HuH-7 (cell line): ENCODE measurements around the gene MEGF8.
"Not testable (repeated sequence)": the region's sequence is repeated elsewhere in the genome, so short reads cannot be mapped to it uniquely, and the experiment has no call there.

ENCODE experiments used
- DNase-seq: peaks from one replicate; pipeline ENCODE4 v3.0.0; 2011; ENCODE audit warnings: low spot score

Gene MEGF8

GRCh38 chr19:42309686-42310085 is 15.7 kb upstream of the MEGF8 start:
- DNase-seq: no peak

GRCh38 chr19:42311657-42312056 is 13.8 kb upstream of the MEGF8 start:
- peak; percentile 81 for DNase-seq

- no peak for DNase-seq
These were observed 13.1 kb upstream of the MEGF8 start for GRCh38 chr19:42312370-42312769.

GRCh38 chr19:42313096-42313839 is 12.2 kb upstream of the MEGF8 start, which contains the start of gene TMEM145:
Gene TMEM145, plus strand, starts transcription at chr19:42313309. Its CDS starts 68 bp downstream, at chr19:42313377.
- DNase-seq: peak; percentile 93

GRCh38 chr19:42313840-42314755 is 11.3 kb upstream of the MEGF8 start:
- no peak for DNase-seq

GRCh38 chr19:42315024-42315423 is 10.4 kb upstream of the MEGF8 start:
- no peak for DNase-seq

- DNase-seq: no peak
These were observed 8.9 kb upstream of the MEGF8 start for GRCh38 chr19:42316223-42317211.

- DNase-seq: no peak
These were observed 7.9 kb upstream of the MEGF8 start for GRCh38 chr19:42317535-42317934.

- DNase-seq: no peak
These were observed 3.1 kb upstream of the MEGF8 start for GRCh38 chr19:42322305-42322704.

GRCh38 chr19:42323473-42323851 is 2.0 kb upstream of the MEGF8 start:
- DNase-seq: no peak

- DNase-seq: no peak
These were observed 1.4 kb upstream of the MEGF8 start for GRCh38 chr19:42323852-42324654.

GRCh38 chr19:42324655-42325307 is 654 bp upstream of the MEGF8 start:
- DNase-seq: no peak

GRCh38 chr19:42325896-42326771 is 699 bp downstream of the MEGF8 start:
- DNase-seq: peak; percentile 52

GRCh38 chr19:42326969-42327368 is 1.5 kb downstream of the MEGF8 start:
- no peak for DNase-seq

GRCh38 chr19:42327381-42327780 is 1.9 kb downstream of the MEGF8 start:
- no peak for DNase-seq

GRCh38 chr19:42328106-42328505 is 2.7 kb downstream of the MEGF8 start:
- DNase-seq: no peak

- DNase-seq: no peak
These were observed 3.4 kb downstream of the MEGF8 start for GRCh38 chr19:42328854-42329253.

GRCh38 chr19:42330241-42330711 is 4.8 kb downstream of the MEGF8 start:
- no peak for DNase-seq

- DNase-seq: not testable (repeated sequence)
These were observed 5.9 kb downstream of the MEGF8 start for GRCh38 chr19:42331333-42331732.
